Stomach (tissue), 9 donors: ENCODE results near the gene ATP5PD. TPM values are rescaled to one million over a fixed set of nuclear protein-coding genes. Genes with fewer than 3 reads are reported as not detected.

Source experiments
- DNase-seq, 2 donors: peaks; one replicate each; pipeline versions ENCODE4 v3.0.0 to v3.0.0-alpha.2; 2013 to 2019
- H3K27ac ChIP-seq, 5 donors: fragments of 200-600 bp in 4 of 5; sonication (generic) in 4 of 5; one replicate each; pipeline ENCODE4 v1.5.1; 2013 to 2019; ENCODE audit warnings: mild to moderate bottlenecking in 1 of 5, moderate library complexity in 1 of 5
- H3K27me3 ChIP-seq, 3 donors: fragments of 200-600 bp; sonication (generic); one replicate each; pipeline ENCODE4 v1.5.1; 2017 to 2019; ENCODE audit warnings: mixed run types in 1 of 3
- H3K36me3 ChIP-seq, 4 donors: fragments of 200-600 bp; sonication (generic); 1 replicate in 3 of 4; 2 replicates in 1 of 4; pipeline ENCODE4 v1.5.1; 2016 to 2019
- H3K4me1 ChIP-seq, 4 donors: fragments of 200-600 bp; sonication (generic); one replicate each; pipeline ENCODE4 v1.5.1; 2016 to 2019
- H3K4me3 ChIP-seq, 4 donors: fragments of 200-600 bp; sonication (generic) in 3 of 4; one replicate each; pipeline ENCODE4 v1.5.1; 2016 to 2019; ENCODE audit warnings: mild to moderate bottlenecking in 1 of 4
- H3K9me3 ChIP-seq, 4 donors: fragments of 200-600 bp; sonication (generic); one replicate each; pipeline ENCODE4 v1.5.1; 2016 to 2019
- CTCF ChIP-seq, 7 experiments: fragments of 450-650 bp in 4 of 7; fragments of 200-600 bp in 3 of 7; sonication (generic) in 3 of 7; IDR thresholded peaks; one replicate each; pipeline ENCODE4 v1.5.1; 2016 to 2019; ENCODE audit warnings: antibody characterized with exemption in 7 of 7, control low read depth in 2 of 7, mild to moderate bottlenecking in 1 of 7
- EP300 ChIP-seq: sonication (generic); formaldehyde crosslinking; IDR thresholded peaks from one replicate; pipeline ENCODE4 v1.6.1; 2017; ENCODE audit warnings: antibody characterized with exemption
- POLR2A ChIP-seq, 4 donors: fragments of 450-650 bp; IDR thresholded peaks; one replicate each; pipeline ENCODE4 v1.6.1; 2016; ENCODE audit warnings: antibody characterized with exemption in 4 of 4, control low read depth in 2 of 4, mild to moderate bottlenecking in 1 of 4, moderate library complexity in 1 of 4
- POLR2AphosphoS5 ChIP-seq, 3 donors: sonication (generic); formaldehyde crosslinking; IDR thresholded peaks; one replicate each; pipeline ENCODE4 v1.6.1; 2016; ENCODE audit warnings: antibody characterized with exemption in 3 of 3
- WGBS, 5 donors: extraction: QIAGEN DNeasy Blood & Tissue Kit in 3 of 5; methylation state at CpG; one replicate each; pipeline versions ENCODE4 v1.1.5 to v1.1.7; 2013 to 2018; 5-methylcytosine and 5-hydroxymethylcytosine counted together
- intact Hi-C: fragments of 100-400 bp; cut with DNase I; formaldehyde crosslinking; loops from one replicate; pipeline ENCODE4 v1.15.1; 2023; ENCODE audit warnings: low total_unique reads
- polyA plus RNA-seq, 3 donors: library from polyadenylated mRNA; stranded (reverse); fragments of 200-250 nt; gene quantifications; one replicate each; pipeline ENCODE4 v1.2.3, GENCODE V29; 2013
- total RNA-seq, 5 donors: library from RNA; depleted of rRNA; stranded (reverse); fragments of >200 nt; gene quantifications; one replicate each; pipeline versions ENCODE4 v1.1.0 to v1.2.3, GENCODE V29; 2014 to 2016
- donor health status: healthy with polysubstance abuse.
- donor health status: Bipolar disorder and iron deficiency.
- donor health status: healthy.

Gene ATP5PD
- total and polyA plus RNA-seq, 8 donors = 77.0 to 681 (median 286) TPM

GRCh38 chr17:75086496-75087181 is 39.9 kb upstream of the ATP5PD start:
- DNase-seq = peak; percentile 50 to 74
- Histone ChIP-seq H3K9me3 (no peaks in the 10 kb centered on the region), H3K36me3 (no peaks in the 10 kb centered on the region), H3K4me3 (peak overlapping the region in 1 of 4 donors; percentile 59), H3K4me1 (peaks cover 30 to 66% (median 44%) of the 10 kb centered on the region in 4 donors), H3K27ac (peak overlapping the region; percentile 86 to 95 (median 92)), H3K27me3 (no peaks in the 10 kb centered on the region)
- 41 to 57% (median 56%) methylated on average over 15 of the region's 15 CpGs for WGBS, 5 donors
- TF ChIP-seq POLR2AphosphoS5 (IDR thresholded peaks at IDR 0.05) = peak in 1 of 3 donors; percentile 23
- no peak for TF ChIP-seq EP300
- intact Hi-C loops = no loop called here

DNA sequence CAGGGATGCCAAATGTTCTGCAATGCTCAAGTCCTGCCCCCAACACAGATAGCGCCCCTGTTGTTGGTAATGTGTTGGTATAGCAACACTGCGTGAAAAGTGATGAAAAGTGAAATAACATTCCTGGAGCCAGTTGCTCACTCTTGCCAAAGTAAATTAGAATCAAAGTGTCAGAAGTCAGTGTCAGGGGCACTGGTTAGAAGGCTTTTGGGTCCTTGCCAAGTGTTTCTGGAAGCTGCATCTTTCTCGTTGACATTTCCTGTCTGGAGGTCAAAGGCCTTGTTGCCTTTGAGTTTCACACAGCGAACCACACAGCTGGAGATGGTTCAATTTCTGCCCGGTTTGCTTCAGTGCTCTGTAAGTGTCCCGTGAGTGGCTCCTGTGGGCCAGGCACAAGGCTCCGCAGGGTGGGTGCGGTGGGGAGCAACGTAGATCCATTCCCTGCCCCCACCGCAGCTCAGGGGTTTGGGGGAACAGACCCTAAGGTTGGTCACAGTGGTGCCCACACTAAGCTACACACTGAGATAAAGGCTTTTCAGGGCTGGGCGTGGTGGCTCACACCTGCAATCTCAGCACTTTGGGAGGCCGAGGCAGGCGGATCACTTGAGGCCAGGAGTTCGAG is 37.4 kb upstream of the ATP5PD start:
- Histone ChIP-seq H3K4me1 (peaks cover 21 to 52% (median 26%) of the 10 kb centered on the region in 4 donors), H3K27ac (no peak overlapping the region)
- WGBS, 5 donors = 54 to 59% (median 55%) methylated on average over 12 to 14 of the region's 14 CpGs

GRCh38 chr17:75082683-75083082 is 35.9 kb upstream of the ATP5PD start:
- intact Hi-C loops = no loop called here
- H3K9me3 ChIP-seq = no peaks in the 10 kb centered on the region
- H3K36me3 ChIP-seq = no peaks in the 10 kb centered on the region
- no peaks in the 10 kb centered on the region for H3K27me3 ChIP-seq
- TF ChIP-seq POLR2A (IDR thresholded peaks at IDR 0.05) (no peak), EP300 (no peak), POLR2AphosphoS5 (IDR thresholded peaks at IDR 0.05) (no peak), CTCF (IDR thresholded peaks at IDR 0.05) (no peak)
- H3K4me1 ChIP-seq = peaks cover 23 to 52% (median 27%) of the 10 kb centered on the region in 4 donors
- DNase-seq = no peak
- WGBS, 5 donors = 81 to 88% (median 85%) methylated on average over 6 of the region's 6 CpGs
- H3K27ac ChIP-seq = no peak overlapping the region
- H3K4me3 ChIP-seq = no peak overlapping the region

More for the DNA sequence above, 37.4 kb upstream of the ATP5PD start:
- no peaks in the 10 kb centered on the region for H3K36me3 ChIP-seq
- no peak overlapping the region for H3K4me3 ChIP-seq
- no peaks in the 10 kb centered on the region for H3K9me3 ChIP-seq
- peak in 1 of 2 donors; percentile 63 for DNase-seq
- H3K27me3 ChIP-seq = no peaks in the 10 kb centered on the region
- TF ChIP-seq POLR2A (IDR thresholded peaks at IDR 0.05) (no peak), EP300 (no peak), CTCF (IDR thresholded peaks at IDR 0.05) (no peak), POLR2AphosphoS5 (IDR thresholded peaks at IDR 0.05) (no peak)
- intact Hi-C loops = no loop called here

DNA sequence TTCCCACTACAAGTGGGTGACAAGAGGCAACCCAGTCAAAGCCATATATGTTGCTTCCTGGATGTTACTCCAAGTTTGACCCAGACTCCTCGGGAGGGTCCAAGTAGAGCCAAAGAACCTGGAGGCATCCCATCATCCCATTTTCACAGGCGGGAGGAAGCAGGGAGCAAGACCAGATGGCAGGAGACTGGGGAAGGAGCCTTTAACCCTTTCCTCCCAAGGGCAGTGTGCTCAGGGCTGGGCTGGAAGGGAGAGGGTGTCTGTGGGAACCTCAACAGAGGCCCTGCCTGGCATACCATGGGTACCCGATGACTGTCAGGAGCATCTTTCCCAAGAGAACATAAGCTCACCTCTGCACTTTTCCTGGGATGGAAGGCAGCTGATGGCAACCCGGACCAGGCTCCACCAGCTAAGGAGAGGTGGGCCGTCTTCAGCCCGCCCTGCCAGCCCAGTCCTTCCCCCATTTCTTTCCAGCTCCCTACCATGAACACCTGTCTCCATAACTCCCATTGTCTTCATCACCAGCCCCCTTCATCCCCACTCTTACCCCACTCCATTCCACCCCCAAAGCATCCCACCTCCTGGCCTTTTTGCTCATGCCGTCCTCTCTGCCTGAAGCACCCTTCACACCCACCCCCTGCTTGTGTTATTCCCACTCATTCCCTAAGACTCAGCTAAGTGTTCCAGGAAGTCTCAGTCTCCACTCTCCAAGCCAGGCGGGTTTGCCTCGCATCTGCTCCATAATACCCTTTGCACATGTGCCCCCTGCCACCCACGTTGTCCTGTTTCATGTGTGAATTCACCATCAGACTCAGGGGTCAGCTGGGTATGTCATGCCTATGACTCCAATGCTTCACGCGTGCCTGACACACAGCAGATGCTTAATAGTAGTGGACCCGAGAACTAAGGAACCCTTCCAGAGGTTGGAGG is 35.1 kb upstream of the ATP5PD start:
- peaks cover 24 to 52% (median 28%) of the 10 kb centered on the region in 4 donors for H3K4me1 ChIP-seq
- WGBS, 5 donors = 83 to 86% (median 86%) methylated on average over 13 of the region's 13 CpGs

More for the DNA sequence above, 35.1 kb upstream of the ATP5PD start:
- H3K4me3 ChIP-seq = no peak overlapping the region
- intact Hi-C loops = no loop called here
- H3K9me3 ChIP-seq = no peaks in the 10 kb centered on the region
- no peak for TF ChIP-seq POLR2AphosphoS5 (IDR thresholded peaks at IDR 0.05)
- TF ChIP-seq CTCF (IDR thresholded peaks at IDR 0.05) = no peak
- no peak for TF ChIP-seq EP300
- TF ChIP-seq POLR2A (IDR thresholded peaks at IDR 0.05) = no peak
- H3K27ac ChIP-seq = no peak overlapping the region
- no peaks in the 10 kb centered on the region for H3K27me3 ChIP-seq
- H3K36me3 ChIP-seq = no peaks in the 10 kb centered on the region
- no peak for DNase-seq
